GM21825 (cell line): ENCODE data around the gene RNASE4.
"Not testable (repeated sequence)": the region's sequence is repeated elsewhere in the genome, so short reads cannot be mapped to it uniquely, and the experiment has no call there.

Experiments used
- ATAC-seq: cut with Tn5 transposase; IDR thresholded peaks from one replicate; pipeline ENCODE4 v1.9.1; 2021; ENCODE audit warnings: mild to moderate bottlenecking, moderate library complexity; ENCODE audit not compliant: unreplicated experiment

Gene RNASE4, protein sequence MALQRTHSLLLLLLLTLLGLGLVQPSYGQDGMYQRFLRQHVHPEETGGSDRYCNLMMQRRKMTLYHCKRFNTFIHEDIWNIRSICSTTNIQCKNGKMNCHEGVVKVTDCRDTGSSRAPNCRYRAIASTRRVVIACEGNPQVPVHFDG

DNA sequence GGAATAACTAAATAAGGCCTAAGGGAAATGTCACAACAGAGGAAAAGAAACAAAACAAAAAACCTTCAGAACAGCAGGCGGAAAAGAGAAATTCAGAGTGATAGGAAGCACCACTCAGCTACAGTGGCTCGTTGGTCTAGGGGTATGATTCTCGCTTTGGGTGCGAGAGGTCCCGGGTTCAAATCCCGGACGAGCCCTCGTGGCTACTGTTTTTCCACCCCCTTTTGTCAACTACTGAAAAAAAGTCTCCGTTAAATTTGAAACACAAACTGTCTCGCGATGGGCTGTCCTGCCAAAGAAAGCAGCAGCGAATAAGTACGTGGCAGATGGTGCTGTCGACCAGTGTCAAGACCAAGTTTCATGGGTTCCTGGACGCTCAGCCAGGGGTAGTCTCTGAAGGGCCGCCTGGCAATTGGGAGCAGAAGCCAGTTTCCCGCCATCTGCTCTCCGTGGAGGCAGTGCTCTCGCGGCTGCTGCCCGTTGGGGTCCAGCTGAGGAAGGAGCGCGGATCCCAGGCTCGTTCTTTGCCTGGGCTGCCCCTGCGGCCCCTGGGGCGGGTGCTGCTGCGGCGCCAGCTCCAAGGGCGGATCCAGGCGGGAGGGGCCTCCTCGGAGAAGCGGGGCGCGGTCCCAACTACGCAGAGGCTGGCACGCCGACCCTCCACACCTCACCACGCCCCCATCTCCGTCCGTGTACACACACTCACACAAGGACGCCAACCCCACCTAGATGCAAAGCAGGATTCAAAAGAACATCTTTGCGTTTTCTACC is at the start of gene RNASE4:
Gene RNASE4, plus strand, starts transcription at position 670 of the 771 bp plus-strand sequence. CDS start 14,812 bp downstream, outside the sequence.
- peak; percentile 24 for ATAC-seq

DNA sequence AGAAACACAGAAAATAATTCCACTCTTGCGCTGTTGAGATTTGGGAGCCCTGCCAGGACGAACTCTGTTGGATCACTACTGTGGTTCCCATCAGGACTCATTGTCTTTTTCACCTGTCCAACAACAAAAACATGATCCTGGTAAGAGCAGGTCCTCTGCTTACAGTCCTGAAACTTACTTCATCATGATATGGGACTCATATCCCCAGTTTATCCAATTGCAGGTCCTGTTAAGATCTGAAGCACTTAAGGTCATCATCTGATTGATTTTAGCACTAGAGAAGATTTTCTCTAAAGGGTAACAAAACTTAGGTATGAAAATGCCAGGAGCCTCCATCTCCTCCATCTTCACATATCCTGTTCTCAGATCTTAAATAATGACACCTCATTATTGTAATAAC is 42.8 kb upstream of the RNASE4 start, which contains the start of gene OR6S1:
Gene OR6S1, minus strand, starts transcription at position 101 of the 400 bp plus-strand sequence. Its CDS starts 0 bp downstream, at position 101.
- no peak for ATAC-seq

DNA sequence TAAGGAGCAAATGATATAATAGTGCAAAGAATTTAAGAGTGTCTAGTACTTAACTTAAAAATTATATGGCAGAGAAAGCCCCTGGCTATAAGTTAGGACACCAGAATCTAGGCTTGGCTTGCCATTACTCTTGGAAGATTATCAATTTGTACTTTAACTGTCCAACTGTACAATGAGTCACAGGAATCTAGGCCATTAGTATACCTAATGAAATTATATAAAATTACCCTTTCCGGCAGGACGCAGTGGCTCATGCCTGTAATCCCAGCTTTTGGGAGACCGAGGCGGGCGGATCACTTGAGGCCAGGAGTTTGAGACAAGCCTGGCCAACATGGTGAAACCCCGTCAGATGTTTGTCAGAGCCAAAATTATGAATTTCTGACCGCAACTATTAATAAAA is 42.2 kb upstream of the RNASE4 start:
- no peak for ATAC-seq

DNA sequence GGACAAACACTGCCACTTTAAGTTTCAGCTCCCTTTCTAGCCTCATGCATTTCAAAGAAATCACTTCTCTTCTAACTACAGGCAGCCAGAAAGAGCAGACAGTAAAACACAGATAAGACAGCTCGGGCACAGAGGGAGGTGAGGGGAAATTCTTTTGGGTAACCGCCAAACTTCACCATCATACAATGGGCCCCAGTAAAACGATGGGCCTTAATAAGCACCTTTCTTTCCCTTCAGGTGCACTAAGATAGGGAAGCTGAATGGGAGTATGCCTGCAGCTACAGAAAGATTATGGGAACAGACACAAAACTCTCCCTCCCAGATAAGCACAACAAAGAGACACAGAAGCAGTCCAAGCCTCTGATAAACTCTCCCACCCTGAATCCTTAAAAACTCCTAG is 41.6 kb upstream of the RNASE4 start:
- not testable (repeated sequence) for ATAC-seq

DNA sequence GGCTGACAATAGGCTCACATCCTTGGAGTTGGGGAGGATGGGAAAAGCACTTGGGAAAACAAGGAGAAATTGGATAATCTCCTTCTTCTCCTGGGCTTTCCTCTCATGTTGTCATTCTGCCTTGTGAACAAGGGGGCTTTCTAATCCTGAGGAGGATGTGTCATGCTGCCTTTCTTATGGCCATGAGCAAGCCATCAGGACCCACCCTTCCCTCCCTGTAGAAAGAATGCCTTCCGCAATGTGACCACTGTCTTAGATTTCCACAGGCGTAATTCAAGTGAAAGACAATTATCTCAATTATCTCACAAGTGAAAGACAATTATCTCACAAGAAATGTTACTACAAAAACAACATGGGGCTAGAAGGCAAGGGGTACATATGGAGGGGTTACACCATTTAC is 39.8 kb upstream of the RNASE4 start:
- no peak for ATAC-seq

DNA sequence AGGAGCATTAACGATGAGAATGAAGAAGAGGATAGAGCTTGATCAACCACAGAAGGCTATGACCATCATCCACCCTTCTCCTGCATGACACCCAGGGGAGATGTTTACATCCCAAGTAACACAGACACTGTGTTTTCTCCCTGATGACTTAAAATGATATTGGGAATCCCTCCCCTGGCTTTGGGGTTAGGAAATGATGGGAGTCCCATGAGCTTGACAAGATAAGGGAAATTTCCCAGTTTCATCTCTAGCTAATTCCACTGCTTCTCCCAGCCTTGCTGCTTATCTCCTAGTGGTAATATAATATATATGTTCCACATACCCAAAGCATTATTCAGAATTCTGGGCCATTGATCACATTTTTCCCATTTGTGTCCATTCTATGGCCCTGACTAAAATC is 38.9 kb upstream of the RNASE4 start:
- no peak for ATAC-seq

DNA sequence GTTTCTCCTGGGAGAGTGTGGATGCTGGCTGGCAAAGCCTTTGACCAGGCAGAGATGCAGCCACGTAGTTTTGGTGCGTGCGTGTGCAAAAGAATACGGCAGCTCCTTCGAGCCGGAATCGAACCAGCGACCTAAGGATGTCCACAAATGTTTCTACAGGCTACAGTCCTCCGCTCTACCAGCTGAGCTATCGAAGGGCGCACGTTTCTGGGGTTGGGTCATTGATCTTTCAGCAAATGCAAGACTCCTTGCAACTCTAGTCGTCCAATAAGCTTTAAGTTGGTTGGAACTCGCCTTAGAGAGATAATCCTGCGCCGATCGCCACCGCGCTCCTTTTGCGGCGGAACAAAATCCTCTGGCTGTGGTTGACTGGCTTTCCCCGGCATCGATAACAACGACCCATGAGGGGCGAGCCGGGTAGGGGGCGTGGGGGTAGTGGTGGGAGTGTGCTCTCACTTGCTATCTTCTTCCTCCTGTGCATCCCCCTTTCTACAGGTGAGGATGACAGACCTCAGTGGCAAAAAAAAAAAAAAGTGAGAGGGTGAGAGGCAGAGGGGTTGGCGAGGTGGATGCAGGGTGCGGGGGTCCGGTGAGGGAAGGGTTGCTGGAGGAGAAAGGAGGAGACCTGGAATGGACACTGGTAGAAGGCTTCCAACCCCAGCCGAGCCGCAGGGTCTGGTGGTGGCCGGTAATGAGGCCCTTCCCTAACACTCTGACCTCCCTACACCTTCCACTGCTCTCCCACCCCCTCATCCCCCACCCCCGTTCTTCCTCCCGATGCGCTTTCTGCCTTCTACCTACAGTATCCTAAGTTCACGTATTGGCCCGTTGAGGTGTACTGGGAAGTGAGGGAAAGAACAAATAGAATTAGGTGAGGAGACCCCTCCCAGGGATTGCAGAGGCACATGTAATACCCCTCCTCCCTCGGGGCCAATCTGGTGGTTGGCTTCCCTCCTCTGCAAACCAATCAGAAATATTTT is 31.1 kb upstream of the RNASE4 start:
- ATAC-seq, result no peak

DNA sequence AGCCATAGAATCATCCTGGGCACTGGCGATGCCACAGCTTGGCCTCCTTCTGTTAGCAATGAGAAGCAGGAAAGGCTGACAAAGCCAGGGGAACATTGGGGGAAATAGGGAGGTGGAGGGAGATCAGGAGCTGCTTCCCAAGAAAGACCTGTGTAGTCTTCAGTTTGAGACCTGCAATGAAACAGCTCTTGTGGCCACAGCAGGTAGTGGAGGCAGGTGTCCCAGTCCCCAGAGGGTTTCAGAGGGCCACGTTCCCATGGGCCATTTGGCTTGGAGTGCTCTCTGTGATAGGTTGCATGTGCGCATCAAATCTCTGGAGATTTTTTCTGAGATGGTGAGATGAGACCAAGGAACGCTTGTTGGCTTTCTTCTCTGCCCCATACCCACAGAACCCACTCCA is 28.5 kb upstream of the RNASE4 start:
- ATAC-seq, result no peak

DNA sequence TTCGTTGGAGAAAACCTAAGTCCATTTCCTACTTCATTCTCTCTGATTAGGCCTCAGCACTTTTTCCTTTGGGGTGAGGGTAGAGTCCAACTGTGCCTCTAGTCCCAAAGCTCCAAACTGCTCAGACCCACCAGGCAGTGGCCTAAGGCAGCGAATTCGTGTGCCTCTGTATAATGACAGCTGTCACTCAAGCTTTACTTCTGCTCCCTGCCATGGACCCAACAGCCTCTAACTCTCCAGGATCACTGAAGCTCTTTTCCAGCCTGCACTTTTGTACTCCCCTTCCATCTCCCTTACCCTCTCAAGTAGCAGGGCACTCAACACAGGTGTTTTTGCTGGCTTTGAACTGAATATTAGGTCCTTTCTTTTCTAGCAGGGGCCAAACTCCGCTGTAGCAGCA is 28.1 kb upstream of the RNASE4 start:
- ATAC-seq, result no peak

DNA sequence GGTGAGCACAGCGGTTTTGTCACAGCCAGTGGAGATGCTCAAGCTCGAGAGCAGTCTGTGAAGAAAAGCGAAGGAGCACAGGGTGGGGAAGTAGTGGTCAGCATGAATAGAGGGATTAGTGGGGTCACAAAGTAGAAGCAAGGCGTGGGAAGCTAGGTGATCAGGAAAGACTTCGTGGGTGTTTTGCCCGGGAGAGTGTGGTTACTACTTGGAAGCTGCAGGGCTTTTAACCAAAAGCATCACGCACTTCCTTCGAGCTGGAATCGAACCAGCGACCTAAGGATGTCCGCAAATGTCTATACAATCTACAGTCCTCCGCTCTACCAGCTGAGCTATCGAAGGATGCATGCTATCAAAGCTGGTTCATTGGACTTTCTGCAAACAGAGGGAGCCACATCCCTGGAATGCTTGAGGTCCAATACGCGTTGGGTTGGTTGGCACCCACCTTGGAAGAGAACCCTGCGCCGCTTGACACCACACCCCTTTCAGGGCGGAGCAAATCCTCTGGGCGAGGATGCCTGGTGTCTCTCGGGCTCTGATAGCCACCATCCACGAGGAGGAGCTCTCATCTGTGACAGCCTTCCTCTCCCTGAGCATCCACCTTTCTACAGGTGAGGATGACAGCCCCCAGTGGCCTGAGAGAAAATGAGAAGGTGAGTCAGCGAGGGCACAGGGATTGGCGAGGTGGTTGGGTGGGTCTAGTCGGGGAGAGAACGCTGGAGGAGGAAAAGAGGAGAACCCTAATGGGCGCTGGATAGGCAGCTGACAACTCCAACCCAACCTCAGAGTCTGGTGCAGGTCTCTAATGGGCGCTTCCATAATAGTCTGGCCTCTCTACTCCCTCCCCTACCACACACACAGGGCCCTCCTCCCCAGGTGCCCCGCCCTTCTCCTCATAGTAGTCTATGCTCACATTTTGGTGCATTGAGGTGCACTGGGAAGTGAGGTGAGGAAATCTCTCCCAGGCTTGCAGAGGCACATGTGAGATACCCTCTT is 26.8 kb upstream of the RNASE4 start:
- ATAC-seq, result no peak

DNA sequence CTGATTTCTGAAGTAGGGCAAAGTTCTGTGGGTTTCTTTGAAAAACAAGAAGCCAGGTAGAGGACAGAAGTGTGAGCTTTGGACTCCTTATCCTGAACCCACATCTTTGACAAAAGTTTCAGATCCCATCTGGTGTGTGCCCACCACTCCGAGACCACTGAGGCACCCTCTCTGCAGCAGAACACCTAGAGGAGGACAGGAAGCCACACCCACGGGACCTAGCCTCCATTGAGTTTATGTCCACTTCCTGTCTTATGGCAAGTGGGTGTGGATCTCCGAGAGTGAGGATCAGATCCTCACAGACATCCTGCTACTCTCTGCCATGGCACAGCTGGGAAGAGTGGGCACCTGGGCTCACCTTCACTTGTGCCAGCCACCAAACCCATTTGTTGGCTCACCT is 26.1 kb upstream of the RNASE4 start:
- no peak for ATAC-seq

DNA sequence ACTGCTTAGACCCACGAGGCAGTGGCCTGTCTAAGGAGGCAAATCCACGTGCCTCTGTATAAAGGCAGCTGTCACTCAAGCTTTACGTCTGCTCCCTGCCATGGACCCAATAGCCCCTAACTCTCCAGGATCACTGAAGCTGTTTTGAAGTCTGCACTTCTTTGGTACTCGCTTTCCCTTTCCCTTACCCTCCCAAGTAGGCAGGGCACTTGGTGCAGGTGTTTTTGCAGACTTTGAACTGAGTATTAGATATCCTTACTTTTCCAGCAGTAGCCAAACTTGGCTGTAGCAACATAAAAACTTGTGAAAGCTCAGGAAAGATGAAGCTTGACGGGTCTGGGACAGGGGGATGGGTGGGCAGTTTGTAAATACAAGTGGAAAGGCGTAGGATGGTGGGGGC is 25.0 kb upstream of the RNASE4 start:
- ATAC-seq, result no peak

DNA sequence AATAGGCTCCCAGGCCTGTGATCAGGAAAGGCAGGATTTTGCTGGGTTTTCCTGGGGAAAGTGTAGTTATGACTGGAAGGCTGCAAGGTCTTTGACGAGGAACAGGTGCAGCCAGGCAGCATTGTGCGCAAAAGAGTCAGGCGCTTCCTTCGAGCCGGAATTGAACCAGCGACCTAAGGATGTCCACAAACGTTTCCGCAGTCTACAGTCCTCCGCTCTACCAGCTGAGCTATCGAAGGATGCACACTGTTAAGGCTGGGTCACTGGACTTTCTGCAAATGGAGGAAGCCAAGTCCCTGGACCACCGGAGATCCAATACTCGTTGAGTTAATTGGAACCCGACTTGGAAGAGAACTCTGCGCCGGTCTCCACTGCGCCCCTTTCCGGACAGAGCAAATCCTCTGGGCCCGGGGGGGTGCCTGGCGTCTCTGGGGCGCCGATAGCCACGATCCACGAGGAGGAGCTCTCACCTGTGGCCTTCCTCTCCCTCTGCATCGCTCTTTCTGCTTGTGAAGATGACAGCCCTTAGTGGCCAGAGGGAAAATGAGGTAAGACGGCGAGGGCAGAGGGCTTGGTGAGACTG is 24.5 kb upstream of the RNASE4 start:
- ATAC-seq, result no peak

DNA sequence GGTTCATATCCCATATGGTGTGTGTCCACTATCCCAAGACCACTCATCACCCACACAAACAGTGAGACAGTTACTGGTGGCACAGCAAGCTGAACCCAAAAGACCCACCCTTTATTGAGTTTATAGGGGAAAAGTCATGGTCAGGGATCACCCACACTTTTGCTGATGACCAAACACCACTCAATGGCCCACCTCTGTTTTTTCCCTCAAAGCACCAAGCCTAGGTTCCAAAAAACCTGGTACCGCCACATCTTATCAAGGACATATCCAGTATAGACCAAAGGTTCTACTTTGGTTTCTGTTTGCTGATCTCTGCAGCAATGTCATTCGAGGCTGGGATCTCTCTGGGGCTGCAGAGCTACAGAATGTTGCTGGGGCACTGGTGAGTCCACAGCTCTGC is 23.2 kb upstream of the RNASE4 start:
- no peak for ATAC-seq

DNA sequence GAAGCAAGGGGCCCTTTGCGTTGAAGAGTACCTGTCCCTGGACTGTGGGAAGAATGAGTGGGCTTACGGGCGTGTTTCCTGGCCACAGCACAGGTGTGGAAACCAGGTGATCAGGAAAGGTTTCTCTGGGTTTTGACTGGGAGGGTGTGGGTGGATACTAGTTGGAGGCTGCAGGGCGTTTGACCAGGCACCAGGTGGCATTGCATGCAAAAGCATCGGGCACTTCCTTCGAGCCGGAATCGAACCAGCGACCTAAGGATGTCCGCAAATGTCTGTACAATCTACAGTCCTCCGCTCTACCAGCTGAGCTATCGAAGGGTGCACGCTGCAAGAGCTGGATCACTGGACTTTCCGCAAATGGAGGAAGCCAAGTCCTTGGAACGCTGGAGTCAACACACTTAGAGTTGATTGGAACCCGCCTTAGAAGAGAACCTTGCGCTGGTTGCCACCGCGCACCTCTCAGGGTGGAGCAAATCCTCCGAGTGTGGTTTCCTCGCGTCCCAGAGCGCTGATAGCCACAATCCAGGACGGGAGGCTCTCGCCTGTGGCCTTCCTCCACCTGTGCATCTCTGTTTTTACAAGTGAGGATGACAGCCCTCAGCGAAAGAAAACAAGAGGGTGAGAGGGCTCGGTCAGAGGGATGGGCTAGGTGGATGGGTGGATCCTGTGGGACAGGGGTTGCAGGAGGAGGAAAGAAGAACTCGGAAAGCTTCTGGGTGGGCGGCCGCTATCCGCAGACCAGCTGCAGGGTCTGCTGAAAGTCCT is 21.2 kb upstream of the RNASE4 start:
- ATAC-seq, result peak; percentile 48

DNA sequence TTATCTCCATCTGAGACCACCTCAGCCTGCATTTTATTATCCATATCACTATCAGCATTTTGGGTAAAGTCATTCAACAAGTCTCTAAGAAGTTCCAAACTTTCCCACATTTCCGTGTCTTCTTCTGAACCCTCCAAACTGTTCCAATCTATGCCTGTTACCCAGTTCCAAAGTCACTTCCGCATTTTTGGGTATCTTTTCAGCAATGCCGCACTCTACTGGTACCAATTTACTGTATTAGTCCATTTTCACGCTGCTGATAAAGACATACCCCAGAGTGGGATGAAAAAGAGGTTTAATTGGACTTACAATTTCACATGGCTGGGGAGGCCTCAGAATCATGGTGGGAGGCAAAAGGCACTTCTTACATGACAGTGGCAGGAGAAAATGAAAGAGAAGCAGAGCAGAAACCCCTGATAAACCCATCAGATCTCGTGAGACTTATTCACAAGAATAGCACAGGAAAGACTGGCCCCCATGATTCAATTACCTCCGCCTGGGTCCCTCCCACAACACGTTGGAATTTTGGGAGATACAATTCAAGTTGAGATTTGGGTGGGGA is 17.9 kb upstream of the RNASE4 start:
- not testable (repeated sequence) for ATAC-seq

DNA sequence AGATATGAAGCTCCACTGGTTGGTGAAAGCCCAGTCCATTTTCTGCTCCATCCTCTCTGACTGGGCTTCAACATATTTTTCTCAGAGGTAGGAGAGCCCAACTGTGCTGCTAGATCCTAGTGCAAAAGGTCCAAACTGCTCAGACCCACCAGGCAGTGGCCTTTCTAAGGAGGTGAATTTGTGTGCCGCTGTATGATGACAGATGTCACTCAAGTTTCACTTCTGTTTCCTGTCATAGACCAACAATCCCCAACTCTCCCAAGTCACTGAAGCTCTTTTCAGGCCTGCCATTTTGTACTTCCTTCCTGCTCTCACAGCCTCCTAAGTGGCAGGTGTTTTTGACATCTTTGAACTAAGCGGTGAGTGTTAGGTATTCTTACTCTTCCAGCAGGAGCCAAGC is 16.4 kb upstream of the RNASE4 start:
- peak; percentile 75 for ATAC-seq

DNA sequence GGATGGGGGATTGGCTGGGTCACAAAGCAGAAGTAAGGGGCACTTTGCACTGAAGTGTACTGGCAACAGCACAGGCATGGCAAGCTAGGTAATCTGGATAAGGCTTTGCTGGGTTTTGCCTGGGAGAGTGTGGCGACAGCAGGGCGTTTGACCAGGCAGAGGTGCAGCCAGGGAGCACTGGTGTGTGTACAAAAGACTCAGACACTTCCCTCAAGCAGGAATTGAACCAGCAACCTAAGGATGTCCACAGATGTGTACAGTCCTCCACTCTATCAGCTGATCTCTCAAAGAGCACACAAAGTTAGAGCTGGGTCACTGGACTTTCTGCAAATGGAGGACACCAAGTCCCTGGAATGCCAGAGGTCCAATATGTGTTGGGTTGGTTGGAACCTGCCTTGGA is 15.4 kb upstream of the RNASE4 start:
- ATAC-seq, result no peak
